H1 (cell line): Measurements from ENCODE around the gene SMURF2. TPM values are rescaled to one million over a fixed set of nuclear protein-coding genes. Genes with fewer than 3 reads are reported as not detected.
A peak's percentile ranks its signal among the peaks of the same experiment; 100 is the strongest.

Experiments used
- CTCF ChIA-PET: fragments of 300-600 bp; sonication (Branson Sonifier 250); formaldehyde crosslinking; loops from one replicate; lab custom pipeline; 2021; ENCODE audit not compliant: partially characterized antibody; lab: Charles Lee
- POLR2A ChIA-PET: fragments of 300-600 bp; sonication (Branson Sonifier 250); formaldehyde crosslinking; loops from one replicate; lab custom pipeline; 2021; ENCODE audit warnings: inconsistent platforms; ENCODE audit not compliant: partially characterized antibody; lab: Charles Lee
- DNase-seq, 2 experiments: peaks; one replicate each; pipeline versions ENCODE4 v3.0.0 to v3.0.0-alpha.2; 2010 to 2022; ENCODE audit warnings: low spot score in 2 of 2, low read depth in 1 of 2, mixed read lengths in 1 of 2
- FAIRE-seq: peaks from 2 replicates; lab custom pipeline; 2011; peaks lifted over from hg19 to GRCh38; lab: Jason Lieb, UNC
- H2AFZ ChIP-seq: 2 replicates; pipeline ENCODE4 v1.8.1; 2012; ENCODE audit warnings: low read length, inconsistent platforms
- H2AK5ac ChIP-seq: 2 replicates; pipeline ENCODE4 v1.6.1; 2013; ENCODE audit warnings: low read depth, low read length
- H2BK120ac ChIP-seq: replicated peaks from 2 replicates; pipeline ENCODE3; 2013; ENCODE audit warnings: low read depth, low read length, inconsistent platforms
- H2BK12ac ChIP-seq: 2 replicates; pipeline ENCODE4 v1.6.1; 2013; ENCODE audit warnings: low read depth, low read length
- H2BK15ac ChIP-seq: 2 replicates; pipeline ENCODE4 v1.6.1; 2013; ENCODE audit warnings: low read length
- H2BK20ac ChIP-seq: 2 replicates; pipeline ENCODE4 v1.6.1; 2013; ENCODE audit warnings: low read length
- H2BK5ac ChIP-seq: 2 replicates; pipeline ENCODE4 v1.6.1; 2013; ENCODE audit warnings: low read depth, low read length
- H3K14ac ChIP-seq: 2 replicates; pipeline ENCODE4 v1.6.1; 2013; ENCODE audit warnings: inconsistent platforms; ENCODE audit not compliant: insufficient read length
- H3K18ac ChIP-seq: 2 replicates; pipeline ENCODE4 v1.6.1; 2013; ENCODE audit warnings: low read length; ENCODE audit errors: extremely low read depth
- H3K23ac ChIP-seq: 2 replicates; pipeline ENCODE4 v1.6.1; 2013; ENCODE audit warnings: inconsistent platforms; ENCODE audit not compliant: insufficient read length
- H3K23me2 ChIP-seq: 2 replicates; pipeline ENCODE4 v1.6.1; 2013; ENCODE audit warnings: low read depth, low read length
- H3K27ac ChIP-seq: 2 replicates; pipeline ENCODE4 v1.6.1; 2011; ENCODE audit warnings: low read depth, low read length, inconsistent platforms
- H3K27me3 ChIP-seq, 4 experiments: replicated peaks in 1 of 4; 1 replicate in 1 of 4; 2 replicates in 3 of 4; pipeline versions ENCODE4 v1.6.1 to v1.8.1; 2011 to 2013; ENCODE audit warnings: low read length in 3 of 4, mild to moderate bottlenecking in 3 of 4, inconsistent platforms in 2 of 4, mixed read lengths in 2 of 4, moderate library complexity in 1 of 4; ENCODE audit not compliant: control insufficient read depth in 3 of 4, insufficient read depth in 3 of 4; ENCODE audit errors: extremely low read depth in 1 of 4
- H3K36me3 ChIP-seq, 4 experiments: 2 replicates each; pipeline versions ENCODE4 v1.6.1 to v1.8.1; 2011 to 2013; ENCODE audit warnings: mild to moderate bottlenecking in 4 of 4, low read length in 3 of 4, moderate library complexity in 2 of 4, control low read depth in 1 of 4, inconsistent platforms in 1 of 4; ENCODE audit not compliant: insufficient read depth in 4 of 4, control insufficient read depth in 2 of 4
- H3K4ac ChIP-seq: replicated peaks from 2 replicates; pipeline ENCODE3; 2013; ENCODE audit warnings: low read length, low read depth, mixed read lengths, inconsistent platforms; ENCODE audit not compliant: insufficient read length
- H3K4me1 ChIP-seq, 4 experiments: replicated peaks in 1 of 4; 1 replicate in 1 of 4; 2 replicates in 3 of 4; pipeline versions ENCODE4 v1.6.1 to v1.8.1; 2011 to 2013; ENCODE audit warnings: low read length in 3 of 4, inconsistent platforms in 2 of 4, mixed read lengths in 1 of 4; ENCODE audit not compliant: insufficient read depth in 4 of 4, control insufficient read depth in 3 of 4
- H3K4me2 ChIP-seq, 2 experiments: 2 replicates each; pipeline versions ENCODE4 v1.6.1 to v1.8.1; 2011 to 2013; ENCODE audit warnings: low read depth in 2 of 2, low read length in 2 of 2, control low read depth in 1 of 2, inconsistent platforms in 1 of 2, mild to moderate bottlenecking in 1 of 2; ENCODE audit not compliant: insufficient read depth in 1 of 2
- H3K4me3 ChIP-seq, 4 experiments: fragments of 200-600, 300-600 bp in 1 of 4; sonication (generic), shearing (Covaris generic), sonication (Bioruptor Twin) in 1 of 4; 2 replicates each; pipeline versions ENCODE4 v1.5.1 to v1.8.1; 2011 to 2016; ENCODE audit warnings: low read length in 4 of 4, low read depth in 3 of 4, control low read depth in 2 of 4, inconsistent platforms in 2 of 4, mild to moderate bottlenecking in 2 of 4, mixed read lengths in 1 of 4, moderate library complexity in 1 of 4; ENCODE audit not compliant: insufficient read depth in 2 of 4; ENCODE audit errors: extremely low read depth in 1 of 4
- H3K56ac ChIP-seq: replicated peaks from 2 replicates; pipeline ENCODE3; 2013; ENCODE audit warnings: low read depth, mild to moderate bottlenecking, mixed read lengths, low read length, inconsistent platforms; ENCODE audit not compliant: insufficient read length
- H3K79me1 ChIP-seq: 2 replicates; pipeline ENCODE4 v1.6.1; 2013; ENCODE audit warnings: low read depth, low read length, control low read depth
- H3K79me2 ChIP-seq, 2 experiments: 2 replicates each; pipeline versions ENCODE4 v1.6.1 to v1.8.1; 2012 to 2013; ENCODE audit warnings: low read length in 2 of 2, mild to moderate bottlenecking in 2 of 2, inconsistent platforms in 1 of 2; ENCODE audit not compliant: insufficient read depth in 2 of 2, control insufficient read depth in 1 of 2
- H3K9ac ChIP-seq, 4 experiments: replicated peaks in 1 of 4; 1 replicate in 1 of 4; 2 replicates in 3 of 4; pipeline versions ENCODE4 v1.6.1 to v1.8.1; 2011 to 2013; ENCODE audit warnings: low read depth in 3 of 4, low read length in 3 of 4, control low read depth in 2 of 4, mild to moderate bottlenecking in 2 of 4, moderate library complexity in 2 of 4, inconsistent platforms in 1 of 4; ENCODE audit errors: extremely low read depth in 1 of 4
- H3K9me3 ChIP-seq, 2 experiments: 2 replicates each; pipeline versions ENCODE4 v1.6.1 to v1.8.1; 2012 to 2013; ENCODE audit warnings: mild to moderate bottlenecking in 2 of 2, moderate library complexity in 2 of 2, control low read depth in 1 of 2, inconsistent platforms in 1 of 2, low read depth in 1 of 2, low read length in 1 of 2, mixed read lengths in 1 of 2; ENCODE audit not compliant: insufficient read depth in 2 of 2
- H4K20me1 ChIP-seq, 2 experiments: replicated peaks in 1 of 2; 2 replicates each; pipeline versions ENCODE3 to v1.8.1; 2011 to 2013; ENCODE audit warnings: inconsistent platforms in 2 of 2, low read length in 2 of 2, mild to moderate bottlenecking in 1 of 2; ENCODE audit not compliant: insufficient read depth in 2 of 2, control insufficient read depth in 1 of 2
- H4K5ac ChIP-seq: 2 replicates; pipeline ENCODE4 v1.6.1; 2013; ENCODE audit warnings: low read length, low read depth, mixed read lengths, inconsistent platforms; ENCODE audit not compliant: insufficient read length
- H4K8ac ChIP-seq: 2 replicates; pipeline ENCODE4 v1.8.0; 2013; ENCODE audit warnings: mild to moderate bottlenecking, moderate library complexity, low read length, inconsistent platforms; ENCODE audit not compliant: insufficient read depth; ENCODE audit errors: extremely low read depth
- H4K91ac ChIP-seq: replicated peaks from 2 replicates; pipeline ENCODE3; 2013; ENCODE audit warnings: low read length, mixed read lengths, inconsistent platforms; ENCODE audit not compliant: insufficient read length
- EP300 ChIP-seq, 2 experiments: IDR thresholded peaks; 1 replicate in 1 of 2; 2 replicates in 1 of 2; pipeline ENCODE4 v1.6.1; 2011 to 2012; ENCODE audit warnings: low read depth in 2 of 2, low read length in 2 of 2, mild to moderate bottlenecking in 2 of 2, borderline replicate concordance in 1 of 2, inconsistent platforms in 1 of 2, moderate library complexity in 1 of 2
- POLR2A ChIP-seq, 2 experiments: IDR thresholded peaks; 1 replicate in 1 of 2; 2 replicates in 1 of 2; pipeline ENCODE4 v1.6.1; 2011; ENCODE audit warnings: low read depth in 2 of 2, low read length in 2 of 2, mild to moderate bottlenecking in 2 of 2; ENCODE audit errors: control extremely low read depth in 1 of 2
- TAF7 ChIP-seq: optimal IDR thresholded peaks from 2 replicates; pipeline ENCODE3; 2011; ENCODE audit warnings: low read depth, mild to moderate bottlenecking, inconsistent platforms, low read length, moderate library complexity, borderline replicate concordance
- WGBS, 2 experiments: shearing (Covaris generic) in 1 of 2; methylation state at CpG; one replicate each; pipeline versions ENCODE4 v1.1.6 to v1.1.7; 2013 to 2015; ENCODE audit warnings: low lambda C conversion rate in 2 of 2, mixed read lengths in 2 of 2, inconsistent platforms in 1 of 2, low coverage in 1 of 2, missing lambda C conversion rate in 1 of 2; ENCODE audit not compliant: insufficient replicate concordance in 2 of 2, insufficient coverage in 1 of 2, insufficient read length in 1 of 2; ENCODE audit errors: extremely low coverage in 1 of 2, missing lambda C conversion rate in 1 of 2; 5-methylcytosine and 5-hydroxymethylcytosine counted together
- polyA plus RNA-seq, 7 experiments: library from polyadenylated mRNA; depleted of rRNA in 3 of 7; stranded (reverse) in 5 of 7; unstranded in 2 of 7; fragments of >200 nt in 5 of 7; fragments of 200-250 nt in 2 of 7; gene quantifications; 1 replicate in 5 of 7; 2 replicates in 1 of 7; 4 replicates in 1 of 7; pipeline versions ENCODE4 v1.2.1 to v1.2.3, GENCODE V29; 2011 to 2013; ENCODE audit warnings: missing spikeins in 2 of 7, mixed read lengths in 2 of 7
- total RNA-seq: library from RNA; stranded (reverse); fragmentation: NEBNext Ultra II Directional; extraction: Animal tissue kit (Norgen Biotek cat#: 25700); gene quantifications from 2 replicates; pipeline ENCODE4 v1.2.1, GENCODE V29; 2021

SMURF2 gene
- total and polyA plus RNA-seq, 2 of the 8 experiments (the other 6 are each of a cell fraction or from before 2014, with no cell fraction given), result 7.2 to 29.2 TPM

DNA sequence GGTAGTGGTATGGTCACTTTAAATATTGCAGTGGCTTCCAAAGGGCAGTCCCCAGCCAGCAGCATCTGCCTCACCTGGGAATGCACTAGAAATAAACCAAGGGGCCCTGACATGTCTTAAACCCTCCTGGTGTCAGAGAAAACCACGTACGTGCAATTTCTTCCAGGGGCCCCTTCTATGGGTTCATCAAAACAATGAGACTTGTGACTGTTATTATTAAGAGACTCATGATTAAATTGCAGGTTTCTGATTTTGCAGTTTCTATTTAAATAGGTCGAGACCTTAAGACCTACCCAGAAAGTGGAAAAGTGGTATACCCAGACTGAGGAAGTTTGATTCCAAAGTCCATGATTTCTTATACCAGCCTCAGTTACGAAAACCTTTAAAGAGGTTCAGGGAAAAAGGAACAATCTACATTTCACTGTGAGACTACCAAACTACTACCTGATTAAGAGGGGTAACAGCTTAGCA is 164.5 kb downstream of the SMURF2 start:
- H2BK12ac ChIP-seq, result no peak overlapping the region
- H4K91ac ChIP-seq, result no peak overlapping the region
- TF ChIP-seq TAF7, result peak; percentile 14
- 0 out of 3 replicates have a peak, but pooled peaks of 1 of the 2 experiments have one; percentile 11 for TF ChIP-seq POLR2A (IDR thresholded peaks at IDR 0.05; ENCODE audit: control extremely low read depth in 1 of 2, low read depth in 2 of 2, low read length in 2 of 2)
- TF ChIP-seq EP300 (IDR thresholded peaks at IDR 0.05; ENCODE audit: borderline replicate concordance in 1 of 2, low read depth in 2 of 2, low read length in 2 of 2), result no peak
- no peak overlapping the region for H2BK5ac ChIP-seq
- H3K36me3 ChIP-seq, result peaks cover 30 to 58% (median 41%) of the 10 kb centered on the region in 4 experiments
- ChIA-PET CTCF (interaction anchor here (1.2 to 4.6 kb wide), 3 partner anchors 13 to 78 kb away, joined by 3 to 29 read pairs (median 6); no protein-coding TSS in a partner anchor), POLR2A (interaction anchor here (1.0 to 11.8 kb wide), 27 partner anchors 7 to 352 kb away, joined by 3 to 320 read pairs (median 5); partner anchors contain the start of genes CEP95, DDX5 and SMURF2)
- H3K79me1 ChIP-seq, result peaks cover 6% of the 10 kb centered on the region
- H3K23me2 ChIP-seq, result peaks cover 6% of the 10 kb centered on the region
- H2AK5ac ChIP-seq, result no peak overlapping the region
- H4K5ac ChIP-seq, result no peak overlapping the region
- no peak overlapping the region for H3K27ac ChIP-seq
- H2AFZ ChIP-seq, result no peak overlapping the region
- peaks cover 0 to 7% (median 3%) of the 10 kb centered on the region in 4 experiments; a peak in 5 of 7 replicates for H3K4me1 ChIP-seq
- no peak overlapping the region for H3K4ac ChIP-seq
- no peak overlapping the region for H3K14ac ChIP-seq
- H4K8ac ChIP-seq, result no peak overlapping the region
- H3K9me3 ChIP-seq, result no peaks in the 10 kb centered on the region
- H3K4me2 ChIP-seq, result peak overlapping the region; percentile 83 to 92
- H3K18ac ChIP-seq, result no peak overlapping the region
- peak overlapping the region; percentile 67 to 92 (median 80); a peak in 7 of 8 replicates for H3K4me3 ChIP-seq
- peaks cover 10 to 56% of the 10 kb centered on the region in 2 experiments for H3K79me2 ChIP-seq
- no peak overlapping the region for H3K56ac ChIP-seq
- FAIRE-seq, result no peak
- H2BK15ac ChIP-seq, result no peak overlapping the region
- H2BK120ac ChIP-seq, result no peak overlapping the region
- H3K9ac ChIP-seq, result peak overlapping the region in 1 of 4 experiments; percentile 57; a peak in 2 of 7 replicates
- 60% methylated on average over 4 of the region's 4 CpGs; no CpG with 5 or more reads in 1 of the 2 experiments for WGBS, 2 experiments
- no peaks in the 10 kb centered on the region for H3K27me3 ChIP-seq
- no peak overlapping the region for H2BK20ac ChIP-seq
- H3K23ac ChIP-seq, result no peak overlapping the region
- no peak for DNase-seq
- H4K20me1 ChIP-seq, result peaks cover 7 to 14% of the 10 kb centered on the region in 2 experiments
